Esophagus squamous epithelium (tissue), 5 donors: ENCODE measurements around the gene TANC1. TPM values are rescaled to one million over a fixed set of nuclear protein-coding genes. Genes with fewer than 3 reads are reported as not detected.

Source experiments
- DNase-seq: peaks from one replicate; lab custom pipeline; 2025; lab: John Stamatoyannopoulos, UW
- H3K27ac ChIP-seq, 4 donors: fragments of 200-600 bp; sonication (generic); one replicate each; pipeline ENCODE4 v1.5.1; 2016 to 2019; ENCODE audit warnings: mild to moderate bottlenecking in 1 of 4
- H3K27me3 ChIP-seq, 4 donors: fragments of 200-600 bp; sonication (generic); 1 replicate in 3 of 4; 2 replicates in 1 of 4; pipeline versions ENCODE4 v1.5.1 to v1.6.0; 2017 to 2021; ENCODE audit warnings: antibody characterized with exemption in 1 of 4
- H3K36me3 ChIP-seq, 3 donors: fragments of 200-600 bp; sonication (generic); one replicate each; pipeline ENCODE4 v1.5.1; 2016 to 2019
- H3K4me1 ChIP-seq, 3 donors: fragments of 200-600 bp; sonication (generic); one replicate each; pipeline ENCODE4 v1.5.1; 2017 to 2019
- H3K4me3 ChIP-seq, 4 donors: fragments of 200-600 bp; sonication (generic); 1 replicate in 3 of 4; 2 replicates in 1 of 4; pipeline ENCODE4 v1.5.1; 2016 to 2019; ENCODE audit warnings: mild to moderate bottlenecking in 2 of 4, moderate library complexity in 1 of 4
- H3K9me3 ChIP-seq, 3 donors: fragments of 200-600 bp; sonication (generic); one replicate each; pipeline ENCODE4 v1.5.1; 2016 to 2019
- CTCF ChIP-seq, 6 experiments: fragments of 450-650 bp in 4 of 6; fragments of 200-600 bp in 2 of 6; sonication (generic) in 2 of 6; IDR thresholded peaks; one replicate each; pipeline ENCODE4 v1.5.1; 2016 to 2019; ENCODE audit warnings: antibody characterized with exemption in 6 of 6, mild to moderate bottlenecking in 4 of 6, moderate library complexity in 4 of 6
- POLR2A ChIP-seq, 4 donors: fragments of 450-650 bp; IDR thresholded peaks; one replicate each; pipeline ENCODE4 v1.6.1; 2017; ENCODE audit warnings: antibody characterized with exemption in 4 of 4, mild to moderate bottlenecking in 4 of 4, moderate library complexity in 3 of 4
- WGBS, 2 donors: methylation state at CpG; one replicate each; pipeline ENCODE4 v1.1.5; 2018; 5-methylcytosine and 5-hydroxymethylcytosine counted together
- intact Hi-C: fragments of 100-400 bp; cut with DNase I; formaldehyde crosslinking; loops from one replicate; pipeline ENCODE4 v1.15.0; 2022
- total RNA-seq, 4 donors: library from RNA; depleted of rRNA; stranded (reverse); fragments of >200 nt; gene quantifications; one replicate each; pipeline ENCODE4 v1.1.0, GENCODE V29; 2016
- donor health status: DM: yes; HTN: yes; CAD: no.

Gene TANC1
- total RNA-seq, 4 donors from 2014 or later: 29.4 to 54.5 (median 42.2) TPM

GRCh38 chr2:158923641-158924040, 44.8 kb upstream of the TANC1 start:
- intact Hi-C loops: no loop called here
- TF ChIP-seq CTCF (IDR thresholded peaks at IDR 0.05) (no peak), POLR2A (IDR thresholded peaks at IDR 0.05) (no peak)

GRCh38 chr2:158926478-158926948, 41.9 kb upstream of the TANC1 start:
- no peaks in the 10 kb centered on the region for H3K36me3 ChIP-seq
- 26 to 47% methylated on average over 3 to 8 of the region's 8 CpGs for WGBS, 2 donors
- intact Hi-C loops: no loop called here
- TF ChIP-seq POLR2A (IDR thresholded peaks at IDR 0.05) (no peak), CTCF (IDR thresholded peaks at IDR 0.05) (no peak)
- no peaks in the 10 kb centered on the region for H3K27me3 ChIP-seq
- H3K9me3 ChIP-seq: no peaks in the 10 kb centered on the region
- no peak overlapping the region for H3K27ac ChIP-seq
- DNase-seq: no peak
- H3K4me1 ChIP-seq: peaks cover 0 to 4% (median 0%) of the 10 kb centered on the region in 3 donors
- no peak overlapping the region for H3K4me3 ChIP-seq

More at GRCh38 chr2:158923641-158924040, 44.8 kb upstream of the TANC1 start:
- Histone ChIP-seq H3K27ac (no peak overlapping the region), H3K9me3 (no peaks in the 10 kb centered on the region), H3K4me1 (peaks cover 0 to 4% (median 0%) of the 10 kb centered on the region in 3 donors), H3K36me3 (no peaks in the 10 kb centered on the region), H3K27me3 (no peaks in the 10 kb centered on the region), H3K4me3 (no peak overlapping the region)
- DNase-seq: no peak
- 39 to 64% methylated on average over 1 of the region's 1 CpG for WGBS, 2 donors

- Histone ChIP-seq H3K9me3 (no peaks in the 10 kb centered on the region), H3K36me3 (no peaks in the 10 kb centered on the region), H3K27ac (no peak overlapping the region), H3K27me3 (no peaks in the 10 kb centered on the region), H3K4me1 (no peaks in the 10 kb centered on the region), H3K4me3 (no peak overlapping the region)
- intact Hi-C loops: no loop called here
- TF ChIP-seq CTCF (IDR thresholded peaks at IDR 0.05): no peak
- TF ChIP-seq POLR2A (IDR thresholded peaks at IDR 0.05): no peak
- no peak for DNase-seq
- 88 to 100% methylated on average over 2 of the region's 2 CpGs for WGBS, 2 donors
Measured at GRCh38 chr2:158928515-158928914, 39.9 kb upstream of the TANC1 start.

- no peak overlapping the region for H3K4me3 ChIP-seq
- no peak for DNase-seq
- intact Hi-C loops: no loop called here
- no peaks in the 10 kb centered on the region for H3K4me1 ChIP-seq
- TF ChIP-seq CTCF (IDR thresholded peaks at IDR 0.05) (no peak), POLR2A (IDR thresholded peaks at IDR 0.05) (no peak)
- no peaks in the 10 kb centered on the region for H3K27me3 ChIP-seq
- H3K36me3 ChIP-seq: no peaks in the 10 kb centered on the region
- H3K9me3 ChIP-seq: no peaks in the 10 kb centered on the region
- no peak overlapping the region for H3K27ac ChIP-seq
Measured at GRCh38 chr2:158928965-158929364, 39.5 kb upstream of the TANC1 start.

- no peaks in the 10 kb centered on the region for H3K9me3 ChIP-seq
- DNase-seq: no peak
- WGBS, 2 donors: 8 to 14% methylated on average over 2 of the region's 2 CpGs
- intact Hi-C loops: no loop called here
- H3K27me3 ChIP-seq: no peaks in the 10 kb centered on the region
- no peak overlapping the region for H3K27ac ChIP-seq
- no peak for TF ChIP-seq POLR2A (IDR thresholded peaks at IDR 0.05)
- TF ChIP-seq CTCF (IDR thresholded peaks at IDR 0.05): no peak
- H3K4me1 ChIP-seq: peaks cover 0 to 3% (median 0%) of the 10 kb centered on the region in 3 donors
- no peak overlapping the region for H3K4me3 ChIP-seq
- H3K36me3 ChIP-seq: no peaks in the 10 kb centered on the region
Measured at GRCh38 chr2:158931572-158931971, 36.9 kb upstream of the TANC1 start.
